ENCODE data around the gene GPR162. TPM values are rescaled to one million over a fixed set of nuclear protein-coding genes. Genes with fewer than 3 reads are reported as not detected.

The GPR162 gene
- total RNA-seq, 1 experiment from 2014 or later, result 6.1 TPM

- H3K27me3 ChIP-seq (ENCODE audit: insufficient read depth, low read length), result peaks cover 4% of the 10 kb centered on the region; the same call in 1 of the 2 replicates
- H4K8ac ChIP-seq (replicated peaks; ENCODE audit: insufficient read length, low read depth, low read length), result no peak overlapping the region
- H3K23me2 ChIP-seq (ENCODE audit: insufficient read length, low read depth, low read length, poor library complexity, severe bottlenecking), result peaks cover 11% of the 10 kb centered on the region
- H2BK12ac ChIP-seq (ENCODE audit: insufficient read length, low read depth, low read length), result no peak overlapping the region
- peaks cover 62% of the 10 kb centered on the region for H3K27me3 Mint-ChIP-seq (ENCODE audit: low read depth)
- no peak overlapping the region for H3K18ac ChIP-seq (ENCODE audit: insufficient read length, low read depth, low read length)
- H3K79me2 ChIP-seq (ENCODE audit: insufficient read depth, low read length), result no peaks in the 10 kb centered on the region
- peaks cover 10% of the 10 kb centered on the region; the same call in 1 of the 2 replicates for H3K4me1 ChIP-seq (ENCODE audit: insufficient read depth, low read length)
- H3K23ac ChIP-seq (ENCODE audit: insufficient read length, low read depth, low read length), result no peak overlapping the region
- no peak overlapping the region for H3T11ph ChIP-seq (ENCODE audit: low read length)
- WGBS (ENCODE audit: extremely low coverage, insufficient read length, low lambda C conversion rate), result no CpG with 5 or more reads among the region's 7 CpGs
- H3K79me1 ChIP-seq (ENCODE audit: insufficient read depth, low read depth, low read length, poor library complexity, severe bottlenecking), result no peaks in the 10 kb centered on the region
- no peak overlapping the region for H3K4ac ChIP-seq (ENCODE audit: low read depth, low read length)
- H3K9me3 Mint-ChIP-seq, result peaks cover 0 to 2% of the 10 kb centered on the region in 2 experiments; a peak in 1 of 5 replicates
- H3K56ac ChIP-seq (ENCODE audit: insufficient read length, low read depth, low read length), result no peak overlapping the region
- H3K4me3 Mint-ChIP-seq, result peak overlapping the region; percentile 73 to 85
- no peak overlapping the region for H2BK120ac ChIP-seq (ENCODE audit: low read depth, low read length, poor library complexity, severe bottlenecking)
- DNase-seq, result no peak
- H3K4me1 Mint-ChIP-seq, result peaks cover 71 to 82% of the 10 kb centered on the region in 2 experiments
- H2AK5ac ChIP-seq (ENCODE audit: insufficient read length, low read length), result no peak overlapping the region
- no peak overlapping the region for H4K91ac ChIP-seq (ENCODE audit: insufficient read length, low read depth, low read length)
- peaks cover 10 to 15% (median 10%) of the 10 kb centered on the region in 3 experiments; a peak in 6 of 7 replicates for H3K36me3 Mint-ChIP-seq (ENCODE audit: insufficient read depth in 1 of 3, low read depth in 3 of 3)
- H2BK5ac ChIP-seq (ENCODE audit: insufficient read length, low read length), result no peak overlapping the region
- peak overlapping the region in 1 of 3 experiments; percentile 14; a peak in 2 of 7 replicates for H3K27ac Mint-ChIP-seq
- H3K4me2 ChIP-seq (ENCODE audit: insufficient read depth, insufficient read length, low read length), result peak overlapping the region; percentile 34
- no peak overlapping the region for H4K5ac ChIP-seq (ENCODE audit: insufficient read length, low read depth, low read length)
- TF ChIP-seq, protein P1, sequence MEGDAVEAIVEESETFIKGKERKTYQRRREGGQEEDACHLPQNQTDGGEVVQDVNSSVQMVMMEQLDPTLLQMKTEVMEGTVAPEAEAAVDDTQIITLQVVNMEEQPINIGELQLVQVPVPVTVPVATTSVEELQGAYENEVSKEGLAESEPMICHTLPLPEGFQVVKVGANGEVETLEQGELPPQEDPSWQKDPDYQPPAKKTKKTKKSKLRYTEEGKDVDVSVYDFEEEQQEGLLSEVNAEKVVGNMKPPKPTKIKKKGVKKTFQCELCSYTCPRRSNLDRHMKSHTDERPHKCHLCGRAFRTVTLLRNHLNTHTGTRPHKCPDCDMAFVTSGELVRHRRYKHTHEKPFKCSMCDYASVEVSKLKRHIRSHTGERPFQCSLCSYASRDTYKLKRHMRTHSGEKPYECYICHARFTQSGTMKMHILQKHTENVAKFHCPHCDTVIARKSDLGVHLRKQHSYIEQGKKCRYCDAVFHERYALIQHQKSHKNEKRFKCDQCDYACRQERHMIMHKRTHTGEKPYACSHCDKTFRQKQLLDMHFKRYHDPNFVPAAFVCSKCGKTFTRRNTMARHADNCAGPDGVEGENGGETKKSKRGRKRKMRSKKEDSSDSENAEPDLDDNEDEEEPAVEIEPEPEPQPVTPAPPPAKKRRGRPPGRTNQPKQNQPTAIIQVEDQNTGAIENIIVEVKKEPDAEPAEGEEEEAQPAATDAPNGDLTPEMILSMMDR (conservative IDR thresholded peaks at IDR 0.05), result no peak
- no peak overlapping the region for H2BK20ac ChIP-seq (ENCODE audit: low read depth, low read length, poor library complexity, severe bottlenecking)
- no peaks in the 10 kb centered on the region for H3K9me3 ChIP-seq (ENCODE audit: control insufficient read depth, low read depth, low read length)
- H3K14ac ChIP-seq (ENCODE audit: insufficient read depth, low read length), result no peak overlapping the region
- no peak overlapping the region for H3K27ac ChIP-seq (ENCODE audit: insufficient read length, low read depth, low read length)
- H2BK15ac ChIP-seq (ENCODE audit: low read depth, low read length), result no peak overlapping the region
- no peak overlapping the region for H2AFZ ChIP-seq (ENCODE audit: low read length)
- H3K9ac ChIP-seq (ENCODE audit: extremely low read depth, insufficient read length, low read length), result no peak overlapping the region
- H4K20me1 ChIP-seq (ENCODE audit: control insufficient read depth, insufficient read depth, insufficient read length), result peaks cover 4% of the 10 kb centered on the region
These were observed 960 bp downstream of the GPR162 start for GRCh38 chr12:6822426-6823135.
